ENCODE measurements around the gene CYP2B6. TPM values are rescaled to one million over a fixed set of nuclear protein-coding genes. Genes with fewer than 3 reads are reported as not detected.
"Not testable (repeated sequence)": the region's sequence is repeated elsewhere in the genome, so short reads cannot be mapped to it uniquely, and the experiment has no call there.

Gene CYP2B6
- total RNA-seq, 1 donor from 2014 or later = not detected

DNA sequence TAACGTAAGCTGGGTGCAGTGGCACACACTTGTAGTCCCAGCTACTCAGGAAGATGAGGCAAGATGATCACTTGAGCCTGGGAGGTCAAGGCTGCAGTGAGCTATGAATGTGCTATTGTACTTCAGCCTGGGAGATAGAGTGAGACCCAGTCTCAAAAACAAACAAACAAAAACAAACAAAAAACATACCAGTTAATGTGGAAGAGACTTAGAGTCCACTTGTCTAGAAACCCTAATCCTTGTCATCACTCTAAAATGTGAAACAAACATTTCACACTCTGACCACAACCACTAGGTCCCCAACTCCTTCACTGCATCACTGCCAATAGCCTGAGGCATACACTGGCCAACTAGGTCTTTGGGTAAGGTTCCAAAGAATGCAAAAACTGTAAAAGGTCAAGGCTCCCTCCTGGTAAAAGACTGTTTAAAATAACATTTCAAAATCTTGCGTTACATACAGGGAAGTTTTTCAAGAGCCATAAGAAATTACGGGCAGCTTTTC lies 28.6 kb upstream of the CYP2B6 start:
- H3K27ac Mint-ChIP-seq = no peak overlapping the region
- TF ChIP-seq, protein P1, sequence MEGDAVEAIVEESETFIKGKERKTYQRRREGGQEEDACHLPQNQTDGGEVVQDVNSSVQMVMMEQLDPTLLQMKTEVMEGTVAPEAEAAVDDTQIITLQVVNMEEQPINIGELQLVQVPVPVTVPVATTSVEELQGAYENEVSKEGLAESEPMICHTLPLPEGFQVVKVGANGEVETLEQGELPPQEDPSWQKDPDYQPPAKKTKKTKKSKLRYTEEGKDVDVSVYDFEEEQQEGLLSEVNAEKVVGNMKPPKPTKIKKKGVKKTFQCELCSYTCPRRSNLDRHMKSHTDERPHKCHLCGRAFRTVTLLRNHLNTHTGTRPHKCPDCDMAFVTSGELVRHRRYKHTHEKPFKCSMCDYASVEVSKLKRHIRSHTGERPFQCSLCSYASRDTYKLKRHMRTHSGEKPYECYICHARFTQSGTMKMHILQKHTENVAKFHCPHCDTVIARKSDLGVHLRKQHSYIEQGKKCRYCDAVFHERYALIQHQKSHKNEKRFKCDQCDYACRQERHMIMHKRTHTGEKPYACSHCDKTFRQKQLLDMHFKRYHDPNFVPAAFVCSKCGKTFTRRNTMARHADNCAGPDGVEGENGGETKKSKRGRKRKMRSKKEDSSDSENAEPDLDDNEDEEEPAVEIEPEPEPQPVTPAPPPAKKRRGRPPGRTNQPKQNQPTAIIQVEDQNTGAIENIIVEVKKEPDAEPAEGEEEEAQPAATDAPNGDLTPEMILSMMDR (IDR thresholded peaks at IDR 0.05; ENCODE audit: unreplicated experiment) = no peak

GRCh38 chr19:40964361-40964760 lies 26.7 kb upstream of the CYP2B6 start:
- H3K9me3 Mint-ChIP-seq; H3K36me3 Mint-ChIP-seq; H3K4me3 Mint-ChIP-seq; DNase-seq (ENCODE audit: low spot score in 2 of 2, unreplicated experiment in 2 of 2); H3K4me1 Mint-ChIP-seq; H3K27ac Mint-ChIP-seq; H3K27me3 Mint-ChIP-seq (ENCODE audit: low read depth): not testable (repeated sequence)

More for the DNA sequence above, 28.6 kb upstream of the CYP2B6 start:
- H3K4me1 Mint-ChIP-seq = no peaks in the 10 kb centered on the region
- H3K9me3 Mint-ChIP-seq = peaks cover 1% of the 10 kb centered on the region
- DNase-seq (ENCODE audit: low spot score in 2 of 2, unreplicated experiment in 2 of 2) = no peak
- H3K27me3 Mint-ChIP-seq (ENCODE audit: low read depth) = peaks cover 7% of the 10 kb centered on the region
- H3K36me3 Mint-ChIP-seq = peaks cover 1% of the 10 kb centered on the region
- no peak overlapping the region for H3K4me3 Mint-ChIP-seq

DNA sequence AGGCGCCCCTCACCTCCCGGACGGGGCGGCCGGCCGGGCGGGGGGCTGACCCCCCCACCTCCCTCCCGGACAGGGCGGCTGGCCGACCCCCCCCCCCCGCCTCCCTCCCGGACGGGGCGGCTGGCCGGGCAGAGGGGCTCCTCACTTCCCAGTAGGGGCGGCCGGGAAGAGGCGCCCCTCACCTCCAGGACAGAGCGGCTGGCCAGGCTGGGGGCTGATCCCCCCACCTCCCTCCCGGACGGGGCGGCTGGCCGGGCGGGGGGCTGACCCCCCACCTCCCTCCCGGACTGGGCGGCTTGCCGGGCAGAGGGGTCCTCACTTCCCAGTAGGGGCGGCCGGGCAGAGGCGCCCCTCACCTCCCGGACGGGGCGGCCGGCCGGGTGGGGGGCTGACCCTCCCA lies 25.7 kb upstream of the CYP2B6 start:
- not testable (repeated sequence) for H3K4me1 Mint-ChIP-seq; H3K27me3 Mint-ChIP-seq (ENCODE audit: low read depth); H3K36me3 Mint-ChIP-seq; DNase-seq (ENCODE audit: low spot score in 2 of 2, unreplicated experiment in 2 of 2); H3K27ac Mint-ChIP-seq; H3K4me3 Mint-ChIP-seq; H3K9me3 Mint-ChIP-seq

- not testable (repeated sequence) for H3K27ac Mint-ChIP-seq; H3K9me3 Mint-ChIP-seq; H3K4me1 Mint-ChIP-seq; H3K36me3 Mint-ChIP-seq; H3K4me3 Mint-ChIP-seq; DNase-seq (ENCODE audit: low spot score in 2 of 2, unreplicated experiment in 2 of 2); H3K27me3 Mint-ChIP-seq (ENCODE audit: low read depth)
Measured at GRCh38 chr19:40966591-40966990, 24.5 kb upstream of the CYP2B6 start.

GRCh38 chr19:40968065-40968464 lies 23.0 kb upstream of the CYP2B6 start:
- H3K27ac Mint-ChIP-seq = not testable (repeated sequence)

GRCh38 chr19:40969721-40970120 lies 21.4 kb upstream of the CYP2B6 start:
- not testable (repeated sequence) for DNase-seq (ENCODE audit: low spot score in 2 of 2, unreplicated experiment in 2 of 2); H3K4me1 Mint-ChIP-seq; H3K27ac Mint-ChIP-seq; H3K9me3 Mint-ChIP-seq; H3K4me3 Mint-ChIP-seq; H3K36me3 Mint-ChIP-seq; H3K27me3 Mint-ChIP-seq (ENCODE audit: low read depth)

More at GRCh38 chr19:40968065-40968464, 23.0 kb upstream of the CYP2B6 start:
- not testable (repeated sequence) for DNase-seq (ENCODE audit: low spot score in 2 of 2, unreplicated experiment in 2 of 2); H3K4me1 Mint-ChIP-seq; H3K9me3 Mint-ChIP-seq; H3K4me3 Mint-ChIP-seq; H3K36me3 Mint-ChIP-seq; H3K27me3 Mint-ChIP-seq (ENCODE audit: low read depth)

DNA sequence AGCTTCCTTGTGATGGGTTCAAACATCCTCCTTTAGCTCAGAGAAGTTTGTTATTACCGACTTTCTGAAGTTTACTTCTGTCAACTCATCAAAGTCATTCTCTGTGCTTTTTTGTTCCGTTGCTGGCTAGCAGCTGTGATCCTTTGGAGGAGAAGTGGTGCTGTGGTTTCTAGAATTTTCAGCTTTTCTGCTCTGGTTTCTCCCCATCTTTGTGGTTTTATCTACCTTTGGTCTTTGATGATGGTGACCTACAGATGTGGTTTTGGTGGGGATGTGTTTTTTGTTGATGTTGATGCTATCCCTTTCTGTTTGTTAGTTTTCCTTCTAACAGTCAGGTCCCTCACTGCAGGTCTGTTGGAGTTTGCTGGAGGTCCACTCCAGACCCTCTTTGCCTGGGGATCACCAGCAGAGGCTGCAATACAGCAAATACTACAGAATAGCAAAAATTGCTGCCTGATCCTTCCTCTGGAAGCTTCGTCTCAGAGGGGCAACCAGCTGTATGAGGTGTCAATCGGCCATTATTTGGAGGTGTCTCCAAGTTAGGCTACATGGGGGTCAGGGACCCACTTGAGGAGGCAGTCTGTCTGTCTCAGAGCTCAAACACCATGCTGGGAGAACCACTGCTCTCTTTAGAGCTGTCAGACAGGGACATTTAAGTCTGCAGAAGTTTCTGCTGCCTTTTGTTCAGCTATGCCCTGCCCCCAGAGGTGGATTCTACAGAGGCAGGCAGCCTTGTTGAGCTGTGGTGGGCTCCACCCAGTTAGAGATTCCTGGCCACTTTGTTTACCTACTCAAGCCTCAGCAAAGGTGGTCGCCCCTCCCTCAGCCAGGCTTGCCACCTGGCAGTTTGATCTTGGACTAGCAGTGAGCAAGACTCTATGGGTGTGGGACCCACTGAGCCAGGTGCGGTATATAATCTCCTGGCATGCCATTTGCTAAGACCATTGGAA lies 20.4 kb upstream of the CYP2B6 start:
- H3K4me3 Mint-ChIP-seq; H3K27me3 Mint-ChIP-seq (ENCODE audit: low read depth); H3K9me3 Mint-ChIP-seq; H3K27ac Mint-ChIP-seq; DNase-seq (ENCODE audit: low spot score in 2 of 2, unreplicated experiment in 2 of 2); H3K36me3 Mint-ChIP-seq; H3K4me1 Mint-ChIP-seq: not testable (repeated sequence)

GRCh38 chr19:40974633-40975037 lies 16.4 kb upstream of the CYP2B6 start:
- DNase-seq (ENCODE audit: low spot score in 2 of 2, unreplicated experiment in 2 of 2) = peak; percentile 36 to 65
- peaks cover 5% of the 10 kb centered on the region for H3K9me3 Mint-ChIP-seq

More at GRCh38 chr19:40974633-40975037, 16.4 kb upstream of the CYP2B6 start:
- H3K4me1 Mint-ChIP-seq = no peaks in the 10 kb centered on the region
- H3K27me3 Mint-ChIP-seq (ENCODE audit: low read depth) = peaks cover 10% of the 10 kb centered on the region
- no peaks in the 10 kb centered on the region for H3K36me3 Mint-ChIP-seq
- TF ChIP-seq, protein P1 (IDR thresholded peaks at IDR 0.05; ENCODE audit: unreplicated experiment) = peak; percentile 85
- no peak overlapping the region for H3K4me3 Mint-ChIP-seq
- H3K27ac Mint-ChIP-seq = no peak overlapping the region

Measured in mesothelial cell of epicardium (in vitro differentiated cells).